ENCODE measurements around the gene TCTN1.
"Not testable (repeated sequence)": the region's sequence is repeated elsewhere in the genome, so short reads cannot be mapped to it uniquely, and the experiment has no call there.

Gene TCTN1

DNA sequence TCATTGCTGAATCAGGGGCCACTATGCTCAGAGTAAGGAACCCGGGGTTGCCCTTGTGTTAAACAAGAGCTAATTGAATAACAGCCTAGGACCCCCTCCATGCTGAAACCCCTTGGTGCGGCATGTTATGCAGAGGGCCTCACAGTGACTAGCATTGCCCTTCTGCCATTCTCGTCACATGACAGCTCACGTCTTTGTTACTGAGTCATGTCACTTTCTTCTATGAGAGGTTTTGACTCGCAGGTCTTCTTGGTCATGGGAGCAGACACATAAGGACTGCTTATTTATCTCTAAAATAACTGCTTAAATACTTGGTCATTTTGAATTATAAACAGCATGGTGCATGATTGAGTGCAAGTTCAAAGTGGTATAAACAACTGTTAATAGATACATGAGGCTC lies 24.9 kb downstream of the TCTN1 start:
- H3K27me3 Mint-ChIP-seq (ENCODE audit: low read depth) = no peaks in the 10 kb centered on the region
- H3K9me3 Mint-ChIP-seq = no peaks in the 10 kb centered on the region
- H3K36me3 Mint-ChIP-seq (ENCODE audit: low read depth) = no peaks in the 10 kb centered on the region
- no peak for DNase-seq (ENCODE audit: low spot score)
- H3K4me1 Mint-ChIP-seq (ENCODE audit: low read depth) = peaks cover 20% of the 10 kb centered on the region
- no peak overlapping the region for H3K27ac Mint-ChIP-seq
- H3K4me3 Mint-ChIP-seq = no peak overlapping the region

DNA sequence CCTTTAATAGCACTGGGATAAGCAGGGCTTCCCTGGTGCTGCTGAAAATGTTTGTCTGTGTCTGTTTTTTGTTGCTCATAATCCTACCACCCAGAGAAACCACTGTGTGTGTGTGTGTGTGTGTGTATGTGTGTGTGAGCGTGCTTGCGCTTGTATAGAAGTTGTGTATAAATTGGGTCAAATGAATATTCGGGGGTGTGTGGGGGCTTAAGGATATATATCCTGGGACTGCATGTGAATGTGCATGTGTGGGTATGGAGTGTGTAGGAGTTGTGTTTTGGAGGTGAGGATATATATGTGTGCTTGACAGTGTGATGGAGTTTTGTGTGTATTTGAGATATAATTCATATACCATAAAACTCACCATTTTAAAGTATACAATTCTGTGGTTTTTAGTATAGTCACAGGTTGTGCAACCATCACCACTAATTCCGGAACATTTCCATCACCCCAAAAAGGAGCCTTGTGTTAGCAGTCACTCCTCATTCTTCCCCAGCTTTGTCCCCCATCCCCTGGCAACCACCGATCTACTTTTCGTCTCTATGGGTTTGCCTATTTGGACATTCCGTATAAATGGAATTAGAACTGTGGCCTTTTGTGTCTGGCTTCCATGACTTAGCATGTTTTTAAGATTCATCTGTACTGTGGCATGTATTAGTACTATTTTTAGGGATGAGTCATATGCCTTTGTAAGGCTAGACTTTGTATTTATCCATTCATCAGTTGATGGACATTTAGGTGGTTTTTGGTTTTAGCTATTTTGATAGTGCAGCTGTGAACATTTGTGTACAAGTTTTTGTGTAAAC lies 25.6 kb downstream of the TCTN1 start:
- Mint-ChIP-seq H3K27me3 (ENCODE audit: low read depth) (no peaks in the 10 kb centered on the region), H3K4me3 (no peak overlapping the region), H3K4me1 (ENCODE audit: low read depth) (peaks cover 20% of the 10 kb centered on the region), H3K9me3 (no peaks in the 10 kb centered on the region), H3K27ac (no peak overlapping the region), H3K36me3 (ENCODE audit: low read depth) (no peaks in the 10 kb centered on the region)
- DNase-seq (ENCODE audit: low spot score) = no peak

DNA sequence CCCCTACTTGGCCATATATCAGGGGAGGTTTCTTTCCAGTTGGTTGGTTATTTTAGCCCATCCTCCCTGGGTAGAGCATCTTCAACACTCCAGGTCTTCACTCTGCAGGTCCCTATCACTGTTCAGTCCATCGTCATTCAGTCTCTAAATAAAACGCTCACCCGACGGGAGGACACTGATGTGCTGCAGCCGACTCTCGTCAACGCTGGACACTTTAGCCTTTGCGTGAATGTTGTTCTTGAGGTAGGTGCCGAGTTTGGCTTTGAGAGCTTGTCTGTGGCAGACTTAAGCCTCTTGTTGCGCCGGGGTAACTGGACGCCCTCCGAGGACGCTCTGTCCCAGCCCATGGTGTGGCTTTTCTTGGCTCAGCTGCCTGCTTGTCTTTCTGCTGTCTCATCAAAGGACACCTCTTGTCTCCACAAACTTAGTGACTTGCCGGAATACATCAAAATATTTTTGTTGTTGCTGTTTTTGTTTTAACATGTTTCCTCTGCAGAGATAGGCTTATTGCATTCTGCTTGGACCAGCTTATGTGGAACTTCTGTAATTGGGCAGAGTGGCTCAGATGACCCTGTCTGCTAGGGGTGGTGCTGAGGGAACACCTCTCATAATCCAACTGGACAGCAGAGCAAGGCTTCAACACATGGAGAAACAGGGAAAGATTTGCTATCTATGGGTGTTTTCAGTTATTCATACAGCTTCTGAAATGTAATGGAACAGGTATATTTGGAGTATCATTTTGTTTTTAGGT lies 26.5 kb downstream of the TCTN1 start:
- no peaks in the 10 kb centered on the region for H3K36me3 Mint-ChIP-seq (ENCODE audit: low read depth)
- H3K4me3 Mint-ChIP-seq = no peak overlapping the region
- H3K27me3 Mint-ChIP-seq (ENCODE audit: low read depth) = no peaks in the 10 kb centered on the region
- H3K27ac Mint-ChIP-seq = no peak overlapping the region
- peaks cover 17% of the 10 kb centered on the region for H3K4me1 Mint-ChIP-seq (ENCODE audit: low read depth)
- DNase-seq (ENCODE audit: low spot score) = no peak
- no peaks in the 10 kb centered on the region for H3K9me3 Mint-ChIP-seq

DNA sequence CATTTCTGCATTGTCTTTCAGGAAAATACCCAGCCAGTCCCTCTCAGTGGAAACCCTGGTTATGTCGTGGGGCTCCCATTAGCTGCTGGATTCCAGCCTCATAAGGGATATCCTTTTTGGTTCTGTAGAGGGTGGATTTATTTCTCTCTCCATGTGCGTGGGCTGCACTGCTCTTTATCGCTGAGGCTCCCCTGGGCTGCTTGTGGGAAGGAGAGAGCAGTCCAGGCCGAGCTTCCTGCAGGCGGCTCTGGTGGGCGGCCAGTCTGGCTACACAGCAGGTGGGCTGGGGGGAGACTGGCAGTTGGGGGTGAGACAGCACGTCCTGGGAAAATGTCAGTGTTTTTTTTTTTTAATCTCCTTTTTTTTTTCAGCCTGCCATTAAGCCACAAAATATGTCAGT lies 27.6 kb downstream of the TCTN1 start:
- H3K27ac Mint-ChIP-seq = no peak overlapping the region
- no peaks in the 10 kb centered on the region for H3K36me3 Mint-ChIP-seq (ENCODE audit: low read depth)
- peaks cover 17% of the 10 kb centered on the region for H3K4me1 Mint-ChIP-seq (ENCODE audit: low read depth)
- H3K9me3 Mint-ChIP-seq = no peaks in the 10 kb centered on the region
- DNase-seq (ENCODE audit: low spot score) = no peak
- no peak overlapping the region for H3K4me3 Mint-ChIP-seq
- H3K27me3 Mint-ChIP-seq (ENCODE audit: low read depth) = no peaks in the 10 kb centered on the region

DNA sequence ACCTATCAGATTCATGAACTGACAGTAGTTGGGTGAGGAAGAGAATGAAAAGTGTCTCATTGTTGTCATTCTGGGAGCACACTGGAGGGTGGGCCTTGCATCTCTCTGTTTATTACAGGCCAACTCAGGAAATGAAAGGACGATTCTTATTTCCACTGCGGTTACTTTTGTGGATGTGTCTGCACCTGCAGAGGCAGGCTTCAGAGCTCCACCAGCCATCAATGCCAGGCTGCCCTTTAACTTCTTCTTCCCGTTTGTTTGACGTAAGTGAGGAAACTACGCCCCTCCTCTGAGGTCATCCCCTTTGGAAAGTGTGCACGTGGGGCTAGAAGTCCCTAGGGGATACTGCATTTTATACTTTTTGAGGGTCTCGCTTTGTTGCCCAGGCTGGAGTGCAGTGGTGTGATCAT lies 33.7 kb downstream of the TCTN1 start:
- H3K4me3 Mint-ChIP-seq = peak overlapping the region; percentile 2
- peaks cover 22% of the 10 kb centered on the region for H3K36me3 Mint-ChIP-seq (ENCODE audit: low read depth)

DNA sequence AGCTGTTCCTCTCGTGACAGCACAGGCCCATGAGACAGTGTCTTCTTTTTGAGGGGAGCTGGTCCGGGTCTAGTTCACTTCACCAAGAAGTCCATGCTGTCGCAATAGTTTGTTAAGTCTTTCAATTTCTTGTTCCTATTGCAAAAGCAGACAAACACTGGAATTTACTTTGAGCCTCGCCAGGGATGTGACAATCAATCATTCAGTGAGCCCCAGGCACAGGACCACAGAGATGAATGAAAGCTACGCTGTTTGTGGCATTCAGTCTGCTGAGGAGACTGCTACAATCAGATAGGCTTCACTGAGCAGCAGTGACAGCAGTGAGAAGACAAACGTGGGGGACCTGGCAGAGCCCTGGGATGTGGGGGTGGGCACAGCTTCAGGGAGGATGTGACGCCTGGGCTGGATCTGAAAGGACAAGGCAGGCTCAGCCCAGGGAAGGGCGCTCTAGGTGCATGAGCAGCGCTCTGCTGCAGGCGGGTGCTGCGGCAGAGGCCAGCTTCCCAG lies 35.5 kb downstream of the TCTN1 start:
- no peak for DNase-seq (ENCODE audit: low spot score)
- no peaks in the 10 kb centered on the region for H3K9me3 Mint-ChIP-seq

More for the DNA sequence above, 33.7 kb downstream of the TCTN1 start:
- H3K27ac Mint-ChIP-seq = peak overlapping the region; percentile 9
- no peaks in the 10 kb centered on the region for H3K27me3 Mint-ChIP-seq (ENCODE audit: low read depth)
- H3K4me1 Mint-ChIP-seq (ENCODE audit: low read depth) = peaks cover 23% of the 10 kb centered on the region
- H3K9me3 Mint-ChIP-seq = no peaks in the 10 kb centered on the region
- DNase-seq (ENCODE audit: low spot score) = no peak

DNA sequence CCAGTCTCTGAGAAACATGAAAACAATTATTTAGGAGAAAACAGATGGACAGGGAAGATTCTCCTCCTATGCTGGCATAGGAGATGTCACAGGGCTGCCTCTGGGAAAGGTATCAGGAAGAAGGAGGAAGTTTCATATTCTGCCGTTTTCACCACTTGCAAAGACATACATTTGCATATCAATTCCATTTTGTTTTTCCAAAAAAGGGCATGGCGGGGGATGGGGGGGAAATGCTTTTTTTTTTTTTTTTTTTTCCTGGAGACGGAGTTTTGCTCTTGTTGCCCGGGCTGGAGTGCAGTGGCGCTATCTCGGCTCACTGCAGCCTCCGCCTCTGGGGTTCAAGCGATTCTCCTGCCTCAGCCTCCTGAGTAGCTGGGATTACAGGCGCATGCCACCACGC lies 40.3 kb downstream of the TCTN1 start:
- not testable (repeated sequence) for H3K4me1 Mint-ChIP-seq (ENCODE audit: low read depth); DNase-seq (ENCODE audit: low spot score); H3K27me3 Mint-ChIP-seq (ENCODE audit: low read depth); H3K4me3 Mint-ChIP-seq; H3K9me3 Mint-ChIP-seq; H3K27ac Mint-ChIP-seq
- peaks cover 16% of the 10 kb centered on the region for H3K36me3 Mint-ChIP-seq (ENCODE audit: low read depth)

More for the DNA sequence above, 35.5 kb downstream of the TCTN1 start:
- H3K4me3 Mint-ChIP-seq = no peak overlapping the region
- peaks cover 25% of the 10 kb centered on the region for H3K36me3 Mint-ChIP-seq (ENCODE audit: low read depth)
- H3K27me3 Mint-ChIP-seq (ENCODE audit: low read depth) = no peaks in the 10 kb centered on the region
- H3K4me1 Mint-ChIP-seq (ENCODE audit: low read depth) = peaks cover 23% of the 10 kb centered on the region
- no peak overlapping the region for H3K27ac Mint-ChIP-seq

DNA sequence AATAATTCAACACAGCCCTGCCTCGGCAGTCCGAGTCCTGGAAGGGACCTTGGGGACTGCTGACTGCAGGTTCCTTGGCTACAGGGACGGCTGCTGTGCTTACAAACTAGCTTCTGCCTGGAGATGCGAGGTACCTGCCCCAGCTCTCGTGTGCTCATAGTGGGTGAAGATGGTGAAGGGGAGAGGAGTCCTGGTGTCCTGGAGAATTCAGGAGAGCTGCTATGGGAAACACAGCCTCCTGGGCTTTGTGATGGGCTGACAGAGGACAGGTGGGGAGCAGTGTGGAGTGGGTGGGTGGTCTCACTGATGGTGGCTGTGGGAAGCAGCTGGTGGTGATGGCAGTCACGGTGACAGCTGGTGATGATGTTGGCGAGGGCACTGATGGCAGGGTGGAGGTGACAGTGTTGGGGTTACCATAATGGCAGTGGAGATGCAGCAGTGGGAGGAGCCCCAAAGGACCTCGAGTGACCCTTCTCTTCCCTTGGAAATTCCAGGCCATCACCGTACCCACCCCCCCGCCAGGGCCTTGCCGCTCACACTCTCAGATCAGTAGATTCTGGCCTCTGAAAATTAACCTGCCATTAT lies 42.2 kb downstream of the TCTN1 start:
- H3K27ac Mint-ChIP-seq = no peak overlapping the region
- H3K9me3 Mint-ChIP-seq = no peaks in the 10 kb centered on the region
- H3K4me1 Mint-ChIP-seq (ENCODE audit: low read depth) = peaks cover 6% of the 10 kb centered on the region
- H3K36me3 Mint-ChIP-seq (ENCODE audit: low read depth) = peaks cover 10% of the 10 kb centered on the region
- H3K4me3 Mint-ChIP-seq = no peak overlapping the region
- no peak for DNase-seq (ENCODE audit: low spot score)
- H3K27me3 Mint-ChIP-seq (ENCODE audit: low read depth) = no peaks in the 10 kb centered on the region

DNA sequence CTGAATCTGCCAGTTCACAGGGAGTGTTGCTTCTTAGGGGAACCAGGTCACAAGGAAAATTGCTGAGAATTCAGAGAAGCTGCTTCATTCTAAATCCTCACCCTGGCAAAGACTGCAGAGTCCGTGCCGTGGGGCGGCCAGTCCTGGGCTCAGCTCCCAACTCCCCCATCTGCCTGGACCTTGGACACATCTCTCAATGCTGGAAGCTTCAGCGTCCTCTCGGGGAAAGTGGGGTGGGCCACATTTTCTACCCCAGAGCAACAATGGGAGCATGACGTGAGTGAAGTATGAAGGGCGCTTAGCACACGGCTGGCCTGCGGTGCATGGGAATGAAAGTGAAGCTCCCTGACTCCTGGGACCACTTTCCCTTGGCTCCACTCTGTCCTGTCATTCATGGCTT lies 43.8 kb downstream of the TCTN1 start:
- Mint-ChIP-seq H3K9me3 (peaks cover 5% of the 10 kb centered on the region), H3K4me3 (no peak overlapping the region), H3K27me3 (ENCODE audit: low read depth) (no peaks in the 10 kb centered on the region), H3K27ac (no peak overlapping the region), H3K36me3 (ENCODE audit: low read depth) (peaks cover 14% of the 10 kb centered on the region), H3K4me1 (ENCODE audit: low read depth) (peaks cover 15% of the 10 kb centered on the region)
- DNase-seq (ENCODE audit: low spot score) = no peak

DNA sequence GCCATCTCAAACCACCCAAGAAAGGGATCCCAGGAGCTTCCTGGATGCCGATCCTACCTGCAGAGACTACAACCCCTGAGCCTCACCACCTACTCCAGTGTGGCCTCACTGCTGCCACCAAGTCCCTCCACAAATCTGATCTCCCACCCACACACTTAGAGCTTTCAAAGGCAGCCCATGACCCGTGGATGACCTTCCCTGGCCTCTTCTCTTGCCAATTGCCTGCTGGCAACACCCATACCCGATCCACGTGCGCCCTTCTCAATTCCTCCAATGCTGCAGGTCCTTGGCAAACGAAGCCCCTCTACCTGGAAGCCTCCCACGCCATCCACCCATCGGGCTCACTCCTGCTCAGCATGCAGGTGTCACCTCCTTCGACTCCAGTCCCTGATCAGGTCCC lies 44.3 kb downstream of the TCTN1 start:
- H3K27ac Mint-ChIP-seq = no peak overlapping the region
- H3K4me1 Mint-ChIP-seq (ENCODE audit: low read depth) = peaks cover 15% of the 10 kb centered on the region
- peaks cover 5% of the 10 kb centered on the region for H3K9me3 Mint-ChIP-seq
- no peaks in the 10 kb centered on the region for H3K27me3 Mint-ChIP-seq (ENCODE audit: low read depth)
- H3K36me3 Mint-ChIP-seq (ENCODE audit: low read depth) = peaks cover 15% of the 10 kb centered on the region
- H3K4me3 Mint-ChIP-seq = no peak overlapping the region
- no peak for DNase-seq (ENCODE audit: low spot score)

DNA sequence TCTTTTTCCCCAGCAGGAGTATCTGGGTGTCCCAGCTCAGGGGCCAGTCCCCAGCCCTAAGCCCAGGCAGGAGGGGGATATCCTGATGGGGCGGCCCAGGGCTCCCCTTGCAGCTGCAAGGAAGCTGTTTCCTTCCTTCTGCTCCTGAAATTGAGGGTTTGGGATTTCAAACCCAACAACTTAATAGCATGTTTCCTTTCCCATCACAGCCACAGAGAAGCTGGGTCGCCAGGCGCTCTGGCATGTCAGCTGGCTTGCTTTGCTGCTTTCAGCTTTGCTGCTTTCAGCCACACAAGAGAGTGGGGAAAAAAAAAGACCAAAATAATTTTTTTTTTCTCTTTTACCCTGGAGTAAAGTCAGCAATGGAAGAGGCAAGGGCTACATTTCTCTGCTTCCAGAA lies 44.9 kb downstream of the TCTN1 start:
- no peaks in the 10 kb centered on the region for H3K27me3 Mint-ChIP-seq (ENCODE audit: low read depth)
- H3K36me3 Mint-ChIP-seq (ENCODE audit: low read depth) = peaks cover 15% of the 10 kb centered on the region
- H3K9me3 Mint-ChIP-seq = peaks cover 5% of the 10 kb centered on the region
- no peak overlapping the region for H3K4me3 Mint-ChIP-seq
- H3K27ac Mint-ChIP-seq = no peak overlapping the region
- no peak for DNase-seq (ENCODE audit: low spot score)
- H3K4me1 Mint-ChIP-seq (ENCODE audit: low read depth) = peaks cover 15% of the 10 kb centered on the region

DNA sequence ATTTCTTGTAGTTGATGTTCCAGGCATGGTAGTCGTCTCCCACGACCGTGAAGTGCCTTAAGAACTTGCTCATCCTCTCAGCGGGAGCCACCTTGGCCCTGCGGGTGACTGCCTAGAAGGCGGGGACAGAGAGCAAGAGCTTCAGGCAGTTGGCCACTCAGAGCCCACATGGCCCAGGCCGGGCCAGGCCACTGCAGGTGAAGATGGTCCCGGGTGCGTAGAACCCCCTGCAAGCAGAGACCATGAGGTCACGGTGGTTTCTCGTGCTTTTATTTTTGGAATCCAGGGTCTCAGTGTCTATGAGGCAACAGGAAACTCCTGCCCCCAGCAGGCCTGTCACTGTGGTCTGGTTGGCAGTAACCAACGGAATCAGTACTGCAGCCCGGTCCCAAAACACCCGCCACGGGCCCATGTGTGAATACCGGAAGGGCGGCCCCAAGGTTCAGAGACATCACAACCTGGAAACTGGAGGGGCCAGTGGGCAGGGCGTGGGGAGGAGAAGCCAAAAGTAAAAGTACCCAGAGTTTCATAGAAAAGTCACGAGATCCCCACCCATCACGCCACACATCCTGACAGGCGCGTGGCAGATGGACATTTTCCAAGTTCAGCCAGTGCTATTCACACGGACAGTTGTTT lies 47.5 kb downstream of the TCTN1 start:
- Mint-ChIP-seq H3K9me3 (peaks cover 22% of the 10 kb centered on the region), H3K27me3 (ENCODE audit: low read depth) (no peaks in the 10 kb centered on the region), H3K27ac (peak overlapping the region; percentile 80), H3K36me3 (ENCODE audit: low read depth) (peaks cover 34% of the 10 kb centered on the region), H3K4me1 (ENCODE audit: low read depth) (peaks cover 15% of the 10 kb centered on the region), H3K4me3 (peak overlapping the region; percentile 51)
- DNase-seq (ENCODE audit: low spot score) = peak; percentile 44

DNA sequence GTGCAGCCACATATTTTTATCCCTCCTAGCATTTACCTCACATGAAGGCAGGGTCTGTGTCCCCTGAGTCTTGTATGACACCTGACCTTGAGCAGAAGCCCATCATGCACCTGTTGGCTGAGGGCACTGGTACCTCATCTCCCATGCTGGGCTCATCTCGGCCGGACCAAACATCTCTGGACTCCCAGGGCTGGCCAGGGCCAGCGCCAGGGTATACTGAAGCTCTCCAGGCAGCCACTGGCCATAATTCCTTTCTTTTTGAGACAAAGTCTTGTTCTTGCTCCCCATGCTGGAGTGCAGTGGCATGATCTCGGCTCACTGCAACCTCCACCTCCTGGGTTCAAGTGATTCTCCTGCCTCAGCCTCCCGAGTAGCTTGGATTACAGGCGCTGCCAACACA lies 53.0 kb downstream of the TCTN1 start:
- peaks cover 24% of the 10 kb centered on the region for H3K4me1 Mint-ChIP-seq (ENCODE audit: low read depth)
- peaks cover 48% of the 10 kb centered on the region for H3K36me3 Mint-ChIP-seq (ENCODE audit: low read depth)
- no peak overlapping the region for H3K4me3 Mint-ChIP-seq
- H3K9me3 Mint-ChIP-seq = peaks cover 25% of the 10 kb centered on the region
- H3K27ac Mint-ChIP-seq = no peak overlapping the region
- no peak for DNase-seq (ENCODE audit: low spot score)
- no peaks in the 10 kb centered on the region for H3K27me3 Mint-ChIP-seq (ENCODE audit: low read depth)

DNA sequence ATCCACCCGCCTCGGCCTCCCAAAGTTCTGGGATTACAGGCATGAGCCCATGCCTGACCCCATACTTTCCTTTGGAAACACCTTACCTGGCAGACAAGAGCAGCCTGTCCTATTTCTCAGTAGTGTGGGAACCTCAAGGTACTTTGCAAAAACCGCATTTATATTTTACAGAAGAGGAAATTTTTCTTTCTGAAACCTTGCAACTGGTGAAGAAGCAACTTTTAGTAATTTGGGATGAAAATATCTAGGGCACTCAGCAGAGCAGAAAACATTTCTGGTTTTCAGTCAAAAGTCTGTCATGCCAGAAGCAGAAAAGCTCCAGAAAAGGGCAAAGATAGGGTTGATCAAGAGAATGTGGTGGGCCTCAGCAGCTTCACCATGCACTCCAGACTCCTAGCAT lies 53.7 kb downstream of the TCTN1 start:
- Mint-ChIP-seq H3K36me3 (ENCODE audit: low read depth) (peaks cover 46% of the 10 kb centered on the region), H3K9me3 (peaks cover 22% of the 10 kb centered on the region), H3K4me3 (no peak overlapping the region), H3K27me3 (ENCODE audit: low read depth) (no peaks in the 10 kb centered on the region), H3K4me1 (ENCODE audit: low read depth) (peaks cover 22% of the 10 kb centered on the region), H3K27ac (no peak overlapping the region)
- no peak for DNase-seq (ENCODE audit: low spot score)
